MM.1S (cell line): ENCODE measurements around the gene ZNF331.
"Not testable (repeated sequence)": the region's sequence is repeated elsewhere in the genome, so short reads cannot be mapped to it uniquely, and the experiment has no call there.

Experiments
- DNase-seq: peaks from one replicate; pipeline ENCODE4 v3.0.0-alpha.2; 2015
- H2AFZ ChIP-seq: fragments of 300-600 bp; sonication (generic); 2 replicates; pipeline ENCODE4 v1.6.0; 2016; ENCODE audit warnings: antibody characterized with exemption, low read length
- H3F3A ChIP-seq: fragments of 300-600 bp; sonication (generic); 2 replicates; pipeline ENCODE4 v1.6.1; 2016; ENCODE audit warnings: mild to moderate bottlenecking, antibody characterized with exemption, low read length, moderate library complexity, mixed read lengths; ENCODE audit not compliant: insufficient read depth
- H3K27ac ChIP-seq: fragments of 300-600 bp; sonication (generic); 2 replicates; pipeline ENCODE4 v1.5.1; 2016; ENCODE audit warnings: mild to moderate bottlenecking, low read length
- H3K27me3 ChIP-seq: fragments of 300-600 bp; sonication (generic); replicated peaks from 2 replicates; pipeline ENCODE4 v1.6.0; 2016; ENCODE audit warnings: low read length; ENCODE audit not compliant: insufficient read depth
- H3K36me3 ChIP-seq: fragments of 300-600 bp; sonication (generic); replicated peaks from 2 replicates; pipeline ENCODE4 v1.6.1; 2016; ENCODE audit warnings: mild to moderate bottlenecking, low read length, mixed read lengths; ENCODE audit not compliant: insufficient read depth
- H3K4me1 ChIP-seq: fragments of 300-600 bp; sonication (generic); 2 replicates; pipeline ENCODE4 v1.6.1; 2016; ENCODE audit warnings: low read length, mixed read lengths
- H3K4me2 ChIP-seq: fragments of 300-600 bp; sonication (generic); 2 replicates; pipeline ENCODE4 v1.6.0; 2016; ENCODE audit warnings: low read depth, low read length
- H3K4me3 ChIP-seq: fragments of 300-600 bp; sonication (generic); 2 replicates; pipeline ENCODE4 v1.5.1; 2016; ENCODE audit warnings: low read length, mixed read lengths
- H3K79me2 ChIP-seq: fragments of 300-600 bp; sonication (generic); 2 replicates; pipeline ENCODE4 v1.6.1; 2016; ENCODE audit warnings: mixed run types, low read length, mixed read lengths
- H3K9ac ChIP-seq: fragments of 300-600 bp; sonication (generic); 2 replicates; pipeline ENCODE4 v1.6.1; 2016; ENCODE audit warnings: low read length, mixed read lengths
- H3K9me2 ChIP-seq: fragments of 300-600 bp; sonication (generic); replicated peaks from 2 replicates; pipeline ENCODE4 v1.6.1; 2016; ENCODE audit warnings: mild to moderate bottlenecking, low read length, mixed read lengths; ENCODE audit not compliant: insufficient read depth
- H3K9me3 ChIP-seq: fragments of 300-600 bp; sonication (generic); replicated peaks from 2 replicates; pipeline ENCODE4 v1.6.1; 2016; ENCODE audit warnings: mild to moderate bottlenecking, low read length, mixed read lengths; ENCODE audit not compliant: insufficient read depth
- H4K20me1 ChIP-seq: fragments of 300-600 bp; sonication (generic); 2 replicates; pipeline ENCODE4 v1.6.1; 2016; ENCODE audit warnings: mild to moderate bottlenecking, low read length, moderate library complexity, mixed read lengths; ENCODE audit not compliant: insufficient read depth
- EZH2 ChIP-seq: fragments of 300-600 bp; sonication (generic); optimal IDR thresholded peaks from 2 replicates; pipeline ENCODE3; 2017; ENCODE audit warnings: low read depth, mild to moderate bottlenecking, antibody characterized with exemption, low read length, mixed read lengths
- EZH2phosphoT487 ChIP-seq: fragments of 300-600 bp; sonication (generic); IDR thresholded peaks from 2 replicates; pipeline ENCODE4 v1.6.1; 2018; ENCODE audit warnings: antibody characterized with exemption, low read length
- TF ChIP-seq, protein P1 (sequence below): fragments of 300-600 bp; sonication (generic); IDR thresholded peaks from 2 replicates; pipeline ENCODE4 v1.5.1; 2016; ENCODE audit warnings: antibody characterized with exemption, low read length, mixed read lengths

Gene ZNF331

DNA sequence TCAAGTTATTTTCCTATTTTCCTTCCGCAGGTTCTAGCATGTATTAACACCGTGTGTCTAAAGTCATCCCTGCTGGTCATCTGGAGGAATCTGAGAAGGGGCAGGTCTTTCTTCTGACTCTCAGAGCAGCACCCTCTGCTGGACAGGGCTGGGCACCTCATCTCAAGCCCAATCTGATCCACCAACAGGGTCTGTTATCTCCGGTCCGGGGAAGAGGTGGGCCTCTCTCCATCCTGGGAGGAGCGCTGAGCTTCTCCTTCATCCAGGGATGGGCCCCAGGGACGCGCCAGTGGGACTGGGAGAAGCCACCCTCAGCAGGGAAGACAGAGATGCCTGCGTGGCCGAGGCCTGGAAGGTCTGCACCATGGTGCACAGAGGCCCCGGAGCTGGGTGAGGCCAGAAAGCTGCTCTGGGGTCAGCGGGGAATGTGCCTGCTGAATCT lies 26.0 kb upstream of the ZNF331 start:
- Histone ChIP-seq H2AFZ (no peak overlapping the region), H4K20me1 (no peaks in the 10 kb centered on the region), H3K79me2 (no peaks in the 10 kb centered on the region), H3F3A (no peaks in the 10 kb centered on the region), H3K9me3 (no peaks in the 10 kb centered on the region), H3K27me3 (no peaks in the 10 kb centered on the region), H3K4me1 (no peaks in the 10 kb centered on the region), H3K9ac (no peak overlapping the region), H3K27ac (no peak overlapping the region), H3K9me2 (no peaks in the 10 kb centered on the region), H3K4me3 (no peak overlapping the region), H3K36me3 (no peaks in the 10 kb centered on the region), H3K4me2 (no peak overlapping the region)
- no peak for TF ChIP-seq EZH2
- no peak for TF ChIP-seq EZH2phosphoT487
- TF ChIP-seq, protein P1, sequence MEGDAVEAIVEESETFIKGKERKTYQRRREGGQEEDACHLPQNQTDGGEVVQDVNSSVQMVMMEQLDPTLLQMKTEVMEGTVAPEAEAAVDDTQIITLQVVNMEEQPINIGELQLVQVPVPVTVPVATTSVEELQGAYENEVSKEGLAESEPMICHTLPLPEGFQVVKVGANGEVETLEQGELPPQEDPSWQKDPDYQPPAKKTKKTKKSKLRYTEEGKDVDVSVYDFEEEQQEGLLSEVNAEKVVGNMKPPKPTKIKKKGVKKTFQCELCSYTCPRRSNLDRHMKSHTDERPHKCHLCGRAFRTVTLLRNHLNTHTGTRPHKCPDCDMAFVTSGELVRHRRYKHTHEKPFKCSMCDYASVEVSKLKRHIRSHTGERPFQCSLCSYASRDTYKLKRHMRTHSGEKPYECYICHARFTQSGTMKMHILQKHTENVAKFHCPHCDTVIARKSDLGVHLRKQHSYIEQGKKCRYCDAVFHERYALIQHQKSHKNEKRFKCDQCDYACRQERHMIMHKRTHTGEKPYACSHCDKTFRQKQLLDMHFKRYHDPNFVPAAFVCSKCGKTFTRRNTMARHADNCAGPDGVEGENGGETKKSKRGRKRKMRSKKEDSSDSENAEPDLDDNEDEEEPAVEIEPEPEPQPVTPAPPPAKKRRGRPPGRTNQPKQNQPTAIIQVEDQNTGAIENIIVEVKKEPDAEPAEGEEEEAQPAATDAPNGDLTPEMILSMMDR = peak; percentile 11
- no peak for DNase-seq

DNA sequence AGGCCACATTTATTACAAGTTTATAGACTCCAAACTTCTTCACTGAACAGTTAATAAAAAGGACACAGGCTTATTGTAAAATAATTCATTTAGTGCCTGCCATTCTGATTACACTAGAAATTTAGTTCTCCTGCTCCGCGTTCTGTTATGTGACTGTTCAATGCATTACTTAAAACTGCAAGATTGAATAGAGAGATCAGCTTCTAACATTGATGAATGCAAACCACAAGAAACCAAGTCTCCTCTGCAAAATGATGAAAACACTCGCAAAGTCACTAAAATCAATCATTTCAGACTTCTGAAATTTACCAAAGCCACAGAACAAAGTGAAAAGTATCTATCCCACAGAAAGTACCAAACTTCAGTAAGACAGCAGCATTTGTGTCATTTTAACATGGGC lies 22.9 kb upstream of the ZNF331 start:
- not testable (repeated sequence) for H4K20me1 ChIP-seq, H3K9me3 ChIP-seq, H3K4me2 ChIP-seq, H3K36me3 ChIP-seq, H3K79me2 ChIP-seq, H3K27me3 ChIP-seq, H2AFZ ChIP-seq, H3K4me3 ChIP-seq, H3F3A ChIP-seq, H3K9me2 ChIP-seq, H3K4me1 ChIP-seq, DNase-seq, H3K27ac ChIP-seq, H3K9ac ChIP-seq

DNA sequence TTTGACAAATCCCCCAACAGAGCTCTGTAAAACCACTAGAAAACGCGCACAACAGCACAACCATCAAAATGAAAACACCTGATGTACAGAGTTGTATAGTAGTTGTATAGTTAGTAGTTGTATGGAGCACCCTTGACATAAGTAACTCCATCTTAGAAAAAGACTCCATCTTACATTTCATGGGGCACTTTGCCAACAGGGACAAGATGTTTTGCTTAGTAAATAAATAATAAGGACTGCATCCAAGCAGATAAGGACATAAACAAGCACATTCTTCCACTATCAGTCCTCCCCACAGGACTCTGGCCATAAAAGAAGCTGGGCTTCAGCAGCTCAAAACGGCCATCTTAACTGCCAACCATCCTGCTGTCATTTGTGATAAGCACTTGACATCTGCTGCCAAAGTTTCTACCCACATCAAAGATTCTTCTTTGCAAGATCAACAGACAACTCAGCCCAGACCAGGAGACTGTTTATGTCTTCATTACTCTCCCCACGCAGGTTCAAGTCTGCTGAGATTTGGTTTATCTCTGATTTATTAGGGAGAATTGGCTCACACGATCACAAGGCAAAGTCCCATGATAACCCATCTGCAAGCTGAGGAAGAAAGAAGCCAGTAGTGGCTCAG lies 20.7 kb upstream of the ZNF331 start:
- no peaks in the 10 kb centered on the region for H3K79me2 ChIP-seq
- no peak overlapping the region for H2AFZ ChIP-seq
- no peak overlapping the region for H3K9ac ChIP-seq
- H3K27ac ChIP-seq = no peak overlapping the region
- no peak for DNase-seq
- no peaks in the 10 kb centered on the region for H4K20me1 ChIP-seq
- H3K36me3 ChIP-seq = no peaks in the 10 kb centered on the region
- H3K4me1 ChIP-seq = no peaks in the 10 kb centered on the region
- TF ChIP-seq EZH2phosphoT487 = no peak
- TF ChIP-seq EZH2 = no peak
- TF ChIP-seq, protein P1 = no peak
- H3K9me2 ChIP-seq = no peaks in the 10 kb centered on the region
- H3K4me2 ChIP-seq = no peak overlapping the region
- no peaks in the 10 kb centered on the region for H3K9me3 ChIP-seq
- H3K4me3 ChIP-seq = no peak overlapping the region
- no peaks in the 10 kb centered on the region for H3F3A ChIP-seq
- H3K27me3 ChIP-seq = no peaks in the 10 kb centered on the region

DNA sequence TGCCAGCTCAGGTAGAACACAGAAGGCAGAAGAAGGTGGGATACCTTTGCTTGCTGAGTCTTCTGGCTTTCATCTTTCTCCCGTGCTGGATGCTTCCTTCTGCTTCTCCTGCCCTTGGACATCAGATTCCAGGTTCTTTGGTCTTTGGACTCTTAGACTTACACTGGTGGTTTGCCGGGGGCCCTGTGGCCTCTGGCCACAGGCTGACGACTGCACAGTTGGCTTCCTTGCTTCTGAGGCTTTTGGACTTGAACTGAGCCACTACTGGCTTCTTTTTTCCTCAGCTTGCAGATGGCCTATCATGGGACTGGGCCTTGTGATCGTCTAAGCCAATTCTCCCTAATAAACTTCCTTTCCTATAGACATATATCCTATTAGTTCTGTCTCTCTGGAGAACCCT lies 19.8 kb upstream of the ZNF331 start:
- Histone ChIP-seq H3K4me2 (no peak overlapping the region), H4K20me1 (no peaks in the 10 kb centered on the region), H3K9me3 (no peaks in the 10 kb centered on the region), H2AFZ (no peak overlapping the region), H3K4me3 (no peak overlapping the region), H3K27ac (no peak overlapping the region), H3K9me2 (no peaks in the 10 kb centered on the region), H3K79me2 (no peaks in the 10 kb centered on the region), H3K36me3 (no peaks in the 10 kb centered on the region), H3K27me3 (no peaks in the 10 kb centered on the region), H3K9ac (no peak overlapping the region), H3K4me1 (no peaks in the 10 kb centered on the region), H3F3A (no peaks in the 10 kb centered on the region)
- TF ChIP-seq EZH2phosphoT487 = no peak
- TF ChIP-seq, protein P1 = no peak
- no peak for TF ChIP-seq EZH2
- no peak for DNase-seq
